ENCODE measurements around the gene NTRK1. TPM values are rescaled to one million over a fixed set of nuclear protein-coding genes. Genes with fewer than 3 reads are reported as not detected.

The NTRK1 gene
- total RNA-seq, 1 experiment from 2014 or later, result 0.33 TPM

DNA sequence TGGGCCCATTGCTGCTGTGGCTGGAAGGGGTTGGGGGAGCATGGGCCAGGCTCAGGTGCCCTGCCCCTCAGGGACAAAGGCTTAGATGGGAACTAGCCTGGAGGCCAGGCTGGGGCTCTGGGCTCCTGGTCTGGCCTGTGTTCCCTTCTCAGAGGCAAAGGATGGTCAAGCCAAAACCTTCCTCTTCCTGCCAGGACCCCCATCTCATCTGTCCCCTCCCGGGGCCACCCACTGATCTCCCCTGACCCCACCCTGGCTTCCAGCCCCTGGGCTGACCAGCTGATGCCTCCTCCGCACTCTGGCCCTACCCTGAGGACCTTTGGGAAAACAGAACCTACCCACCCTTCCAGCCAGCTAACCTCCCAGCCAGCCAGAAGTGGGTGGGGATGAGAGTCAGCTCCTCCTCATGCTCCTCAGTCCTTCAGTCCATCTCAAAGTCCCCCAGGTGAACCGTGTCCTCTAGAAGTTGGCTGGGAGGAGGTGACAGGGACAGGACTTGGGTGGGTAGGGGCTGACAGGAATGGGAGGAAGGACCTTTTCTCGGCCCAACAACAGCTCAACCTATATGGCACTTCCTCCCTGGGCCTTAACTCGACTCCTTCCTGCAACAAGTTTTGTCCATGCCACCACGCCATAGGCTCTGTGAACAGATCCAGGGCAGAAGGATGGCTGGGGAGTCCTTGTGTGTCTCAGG is 40.4 kb downstream of the NTRK1 start:
- no peaks in the 10 kb centered on the region for H3K36me3 Mint-ChIP-seq (ENCODE audit: insufficient read depth, unreplicated experiment)
- no peaks in the 10 kb centered on the region for H3K9me3 Mint-ChIP-seq (ENCODE audit: unreplicated experiment)
- no peaks in the 10 kb centered on the region for H3K27me3 Mint-ChIP-seq (ENCODE audit: insufficient read depth, unreplicated experiment)
- DNase-seq (ENCODE audit: unreplicated experiment), result no peak
- no peak for TF ChIP-seq CTCF (IDR thresholded peaks at IDR 0.05; ENCODE audit: unreplicated experiment)
- intact Hi-C loops (cut with micrococcal nuclease), result no loop called here
- BruUV-seq (replicated peaks), result no TSS peak
- POLR2A ChIA-PET, result interaction anchor here (0.5 to 1.0 kb wide), 2 partner anchors 11 to 279 kb away, joined by 3 to 4 read pairs; no protein-coding TSS in a partner anchor
- no peak overlapping the region for H3K27ac Mint-ChIP-seq (ENCODE audit: low read depth, unreplicated experiment)
- peaks cover 29% of the 10 kb centered on the region for H3K4me1 Mint-ChIP-seq (ENCODE audit: insufficient read depth, unreplicated experiment)
- CTCF ChIA-PET, result interaction anchor here (0.8 to 17.6 kb wide), 7 partner anchors 8 to 243 kb away, joined by 4 to 363 read pairs (median 5); partner anchors contain the start of gene LRRC71
- no peak overlapping the region for H3K4me3 Mint-ChIP-seq (ENCODE audit: unreplicated experiment)

DNA sequence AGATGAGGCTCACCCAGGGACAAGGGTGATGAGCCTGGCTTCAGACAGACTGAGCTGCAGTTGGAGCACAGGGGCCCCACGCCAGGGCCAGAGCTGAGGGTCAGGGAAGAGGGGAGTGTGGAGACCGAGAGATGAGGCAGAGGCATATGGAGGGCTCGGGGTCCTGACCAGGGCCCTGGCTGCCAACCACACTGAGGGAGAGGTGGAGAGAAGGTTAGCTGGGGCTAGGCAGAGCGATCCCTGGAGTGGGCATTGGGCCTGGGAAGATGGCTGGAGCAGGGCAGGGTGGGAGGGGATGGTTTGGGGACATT is 40.9 kb downstream of the NTRK1 start:
- Mint-ChIP-seq H3K9me3 (ENCODE audit: unreplicated experiment) (no peaks in the 10 kb centered on the region), H3K27ac (ENCODE audit: low read depth, unreplicated experiment) (no peak overlapping the region), H3K36me3 (ENCODE audit: insufficient read depth, unreplicated experiment) (no peaks in the 10 kb centered on the region), H3K4me1 (ENCODE audit: insufficient read depth, unreplicated experiment) (peaks cover 24% of the 10 kb centered on the region), H3K4me3 (ENCODE audit: unreplicated experiment) (no peak overlapping the region), H3K27me3 (ENCODE audit: insufficient read depth, unreplicated experiment) (no peaks in the 10 kb centered on the region)
- intact Hi-C loops (cut with micrococcal nuclease), result no loop called here
- CTCF ChIA-PET, result interaction anchor here (0.6 to 17.6 kb wide), 9 partner anchors 8 to 244 kb away, joined by 4 to 363 read pairs (median 5); partner anchors contain the start of gene LRRC71
- DNase-seq (ENCODE audit: unreplicated experiment), result no peak
- TF ChIP-seq CTCF (IDR thresholded peaks at IDR 0.05; ENCODE audit: unreplicated experiment), result no peak
- BruUV-seq (replicated peaks), result no TSS peak
- POLR2A ChIA-PET, result interaction anchor here (1.0 kb wide), 1 partner anchor 173 kb away, joined by 4 read pairs; the partner anchor contains the start of genes ISG20L2 and METTL25B

DNA sequence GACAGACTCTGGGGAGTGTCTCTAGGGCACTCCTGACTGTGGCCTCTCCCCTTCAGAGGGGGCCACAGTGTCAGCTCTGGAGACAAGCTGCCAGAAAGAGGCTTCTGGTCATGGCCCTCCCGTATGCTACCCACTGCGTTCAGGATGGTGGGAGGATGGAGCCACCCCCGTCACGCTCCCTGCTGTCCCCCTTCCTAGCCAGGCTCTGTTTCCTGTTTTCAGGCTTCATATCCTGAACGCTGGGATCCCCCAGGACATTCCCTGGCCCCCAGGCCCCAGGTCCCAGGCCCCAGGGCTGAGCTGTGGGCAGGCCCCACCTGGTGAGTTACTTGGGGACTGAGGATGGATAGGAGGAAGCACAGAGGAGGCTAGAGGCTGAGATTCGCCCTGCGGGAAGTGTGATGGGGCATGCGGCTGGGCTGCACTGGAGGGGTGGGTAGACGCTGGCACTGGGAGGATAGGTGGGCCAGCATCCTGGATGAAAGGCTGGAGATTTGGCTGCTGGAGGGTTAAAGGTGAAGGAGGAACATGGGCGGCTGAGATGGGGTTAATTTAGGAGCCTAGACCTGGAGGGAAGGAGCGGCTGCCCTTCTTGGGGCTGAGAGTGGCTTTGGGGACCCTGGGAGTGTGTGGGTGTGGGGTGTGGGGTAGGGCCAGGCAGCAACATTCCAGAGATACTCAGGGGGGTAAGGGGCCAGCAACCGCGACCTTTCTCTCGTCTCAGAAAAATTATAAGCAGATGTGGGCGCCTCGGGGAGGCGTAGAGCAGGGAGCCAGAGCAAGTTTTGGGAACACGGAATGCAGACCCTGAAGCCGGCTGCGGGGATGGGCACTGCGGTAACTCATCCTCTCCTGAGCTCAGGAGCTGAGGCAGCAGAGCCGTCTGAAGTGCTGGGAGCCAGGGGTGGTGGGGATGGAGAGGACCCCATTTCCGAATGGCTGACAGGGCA is 41.6 kb downstream of the NTRK1 start:
- intact Hi-C loops (cut with micrococcal nuclease), result no loop called here
- H3K4me3 Mint-ChIP-seq (ENCODE audit: unreplicated experiment), result no peak overlapping the region
- H3K27me3 Mint-ChIP-seq (ENCODE audit: insufficient read depth, unreplicated experiment), result no peaks in the 10 kb centered on the region
- ChIA-PET CTCF (interaction anchor here (0.6 to 17.6 kb wide), 9 partner anchors 7 to 212 kb away, joined by 3 to 363 read pairs (median 4); partner anchors contain the start of gene LRRC71), POLR2A (interaction anchor here (1.0 kb wide), 1 partner anchor 174 kb away, joined by 4 read pairs; the partner anchor contains the start of genes ISG20L2 and METTL25B)
- no peaks in the 10 kb centered on the region for H3K9me3 Mint-ChIP-seq (ENCODE audit: unreplicated experiment)
- no TSS peak for BruUV-seq (replicated peaks)
- no peak for DNase-seq (ENCODE audit: unreplicated experiment)
- no peak overlapping the region for H3K27ac Mint-ChIP-seq (ENCODE audit: low read depth, unreplicated experiment)
- H3K4me1 Mint-ChIP-seq (ENCODE audit: insufficient read depth, unreplicated experiment), result peaks cover 21% of the 10 kb centered on the region
- no peak for TF ChIP-seq CTCF (IDR thresholded peaks at IDR 0.05; ENCODE audit: unreplicated experiment)
- no peaks in the 10 kb centered on the region for H3K36me3 Mint-ChIP-seq (ENCODE audit: insufficient read depth, unreplicated experiment)
